Neuronal stem cell (in vitro differentiated cells): ENCODE measurements around the gene SYNGR2.

Experiments
- DNase-seq: peaks from one replicate; pipeline ENCODE4 v3.0.0-alpha.2; 2013; ENCODE audit warnings: low spot score
- H2AFZ ChIP-seq: one replicate; pipeline ENCODE4 v1.6.1; 2013; ENCODE audit warnings: mild to moderate bottlenecking, low read length, inconsistent platforms
- H2AK5ac ChIP-seq: 2 replicates; pipeline ENCODE4 v1.6.1; 2013; ENCODE audit warnings: low read depth, mild to moderate bottlenecking, inconsistent platforms, low read length, moderate library complexity, mixed read lengths
- H2BK120ac ChIP-seq: 2 replicates; pipeline ENCODE4 v1.6.1; 2013; ENCODE audit warnings: low read depth, mild to moderate bottlenecking, inconsistent platforms, low read length, moderate library complexity, mixed read lengths
- H2BK12ac ChIP-seq: one replicate; pipeline ENCODE4 v1.6.1; 2013; ENCODE audit warnings: low read length, inconsistent platforms
- H2BK15ac ChIP-seq: 2 replicates; pipeline ENCODE4 v1.6.1; 2013; ENCODE audit warnings: mild to moderate bottlenecking, low read length, inconsistent platforms, mixed read lengths
- H2BK5ac ChIP-seq: one replicate; pipeline ENCODE4 v1.6.1; 2013; ENCODE audit warnings: inconsistent platforms, mild to moderate bottlenecking, low read length, moderate library complexity
- H3K14ac ChIP-seq: one replicate; pipeline ENCODE4 v1.6.1; 2013; ENCODE audit warnings: low read length, inconsistent platforms
- H3K18ac ChIP-seq: 2 replicates; pipeline ENCODE4 v1.6.1; 2013; ENCODE audit warnings: low read length, inconsistent platforms
- H3K23ac ChIP-seq: 2 replicates; pipeline ENCODE4 v1.6.1; 2013; ENCODE audit warnings: low read depth, mild to moderate bottlenecking, mixed read lengths, low read length, inconsistent platforms; ENCODE audit not compliant: poor library complexity
- H3K27ac ChIP-seq: replicated peaks from 3 replicates; pipeline ENCODE4 v1.5.1; 2013; ENCODE audit warnings: low read length, inconsistent platforms
- H3K27me3 ChIP-seq, 3 experiments: 2 replicates each; pipeline ENCODE4 v1.6.1; 2013; ENCODE audit warnings: low read length in 3 of 3, mild to moderate bottlenecking in 2 of 3, inconsistent platforms in 1 of 3, low read depth in 1 of 3, mixed read lengths in 1 of 3, moderate library complexity in 1 of 3; ENCODE audit not compliant: control insufficient read depth in 3 of 3, insufficient read depth in 3 of 3
- H3K36me3 ChIP-seq, 2 donors: replicated peaks in 1 of 2; 2 replicates each; pipeline ENCODE4 v1.6.1; 2013; ENCODE audit warnings: low read length in 2 of 2; ENCODE audit not compliant: control insufficient read depth in 2 of 2, insufficient read depth in 2 of 2
- H3K4ac ChIP-seq: 2 replicates; pipeline ENCODE4 v1.6.1; 2013; ENCODE audit warnings: inconsistent platforms, mild to moderate bottlenecking, low read length, moderate library complexity
- H3K4me1 ChIP-seq, 2 donors: 1 replicate in 1 of 2; 2 replicates in 1 of 2; pipeline ENCODE4 v1.6.1; 2013; ENCODE audit warnings: low read length in 2 of 2, low read depth in 1 of 2; ENCODE audit not compliant: control insufficient read depth in 2 of 2, insufficient read depth in 1 of 2
- H3K4me2 ChIP-seq: one replicate; pipeline ENCODE4 v1.6.1; 2013; ENCODE audit warnings: mild to moderate bottlenecking, low read length, inconsistent platforms; ENCODE audit not compliant: insufficient read depth, poor library complexity, severe bottlenecking
- H3K4me3 ChIP-seq, 2 donors: 2 replicates each; pipeline ENCODE4 v1.5.1; 2013; ENCODE audit warnings: low read length in 2 of 2, mild to moderate bottlenecking in 2 of 2, inconsistent platforms in 1 of 2, moderate library complexity in 1 of 2
- H3K79me1 ChIP-seq: one replicate; pipeline ENCODE4 v1.6.1; 2013; ENCODE audit warnings: low read depth, mild to moderate bottlenecking, inconsistent platforms, low read length, moderate library complexity
- H3K9ac ChIP-seq: one replicate; pipeline ENCODE4 v1.6.1; 2013; ENCODE audit warnings: mild to moderate bottlenecking, low read depth, low read length, inconsistent platforms; ENCODE audit not compliant: poor library complexity
- H3K9me3 ChIP-seq, 2 donors: replicated peaks in 1 of 2; 2 replicates each; pipeline versions ENCODE3 to v1.6.1; 2013; ENCODE audit warnings: low read length in 2 of 2, mild to moderate bottlenecking in 2 of 2, inconsistent platforms in 1 of 2, low read depth in 1 of 2, mixed read lengths in 1 of 2, moderate library complexity in 1 of 2; ENCODE audit not compliant: control insufficient read depth in 2 of 2, insufficient read depth in 1 of 2
- H4K8ac ChIP-seq: one replicate; pipeline ENCODE4 v1.6.1; 2013; ENCODE audit warnings: low read depth, mild to moderate bottlenecking, inconsistent platforms, low read length, moderate library complexity
- H4K91ac ChIP-seq: one replicate; pipeline ENCODE4 v1.6.1; 2013; ENCODE audit warnings: low read length, low read depth, mild to moderate bottlenecking, inconsistent platforms; ENCODE audit not compliant: poor library complexity
- WGBS, 2 donors: extraction: QIAGEN DNeasy Blood & Tissue Kit; methylation state at CpG; one replicate each; pipeline ENCODE4 v1.1.7; 2013; ENCODE audit warnings: missing lambda C conversion rate in 2 of 2, mixed read lengths in 1 of 2; ENCODE audit not compliant: insufficient read length in 2 of 2, insufficient replicate concordance in 1 of 2; ENCODE audit errors: extremely low coverage in 2 of 2; 5-methylcytosine and 5-hydroxymethylcytosine counted together

Gene SYNGR2

DNA sequence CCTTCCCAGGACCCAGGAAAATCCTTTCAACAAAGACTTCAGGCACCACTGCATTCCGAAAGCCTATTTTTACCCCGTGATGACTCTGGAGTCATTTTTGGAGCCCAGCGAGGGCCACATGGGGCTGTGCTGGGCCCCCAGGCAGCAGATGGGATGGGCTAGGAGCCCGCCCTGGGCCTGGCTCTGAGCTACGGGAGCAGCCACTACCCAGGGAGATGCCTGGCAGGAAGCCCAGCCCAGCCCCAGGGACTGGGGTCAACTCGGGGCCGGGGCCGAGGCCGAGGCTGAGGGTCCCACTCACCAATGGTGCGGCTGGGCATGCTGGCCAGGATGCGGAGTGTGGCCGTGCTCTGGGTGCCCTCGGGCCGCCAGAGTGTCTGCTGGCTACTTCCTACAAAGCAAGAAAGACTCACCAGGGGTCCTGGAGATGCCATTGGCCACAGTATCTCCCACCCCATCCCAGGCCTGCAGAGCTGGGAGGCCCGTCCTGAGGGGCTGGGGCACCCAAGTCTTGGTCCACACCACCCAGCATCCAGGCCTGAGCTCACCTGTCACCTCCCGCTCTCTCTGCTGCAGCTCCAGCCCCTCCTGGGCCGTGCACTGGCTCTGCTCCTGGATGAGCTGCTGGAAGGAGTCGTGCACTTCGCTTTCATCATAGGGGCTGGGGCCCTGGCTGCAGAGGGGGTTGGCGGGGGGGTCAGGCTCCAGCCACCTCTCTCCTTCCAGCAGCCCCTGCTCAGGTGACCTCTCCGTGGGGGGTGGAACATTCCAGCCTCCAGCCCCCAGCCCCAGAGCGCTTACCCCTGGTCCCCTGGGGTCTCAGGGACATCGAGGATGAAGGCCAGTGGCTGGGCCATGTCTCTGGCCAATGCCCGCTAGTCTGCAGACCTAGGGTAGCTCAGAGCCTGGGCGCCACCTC is 42.1 kb upstream of the SYNGR2 start:
- H3K79me1 ChIP-seq = peaks cover 7% of the 10 kb centered on the region
- no peak overlapping the region for H3K18ac ChIP-seq
- no peak for DNase-seq
- H3K14ac ChIP-seq = peak overlapping the region; percentile 71
- no CpG with 5 or more reads among the region's 25 CpGs for WGBS, 2 donors
- peak overlapping the region; percentile 91 for H3K23ac ChIP-seq
- no peak overlapping the region for H3K9ac ChIP-seq
- no peak overlapping the region for H3K4me2 ChIP-seq
- no peaks in the 10 kb centered on the region for H3K9me3 ChIP-seq
- no peak overlapping the region for H3K4me3 ChIP-seq
- H3K36me3 ChIP-seq = peaks cover 0 to 6% of the 10 kb centered on the region in 2 donors
- H3K27me3 ChIP-seq = peaks cover 0 to 27% (median 0%) of the 10 kb centered on the region in 3 experiments
- H3K4ac ChIP-seq = no peak overlapping the region
- peak overlapping the region; percentile 98 for H2AK5ac ChIP-seq
- peak overlapping the region; percentile 90 for H2BK5ac ChIP-seq
- no peak overlapping the region for H4K91ac ChIP-seq
- peaks cover 15 to 28% of the 10 kb centered on the region in 2 donors for H3K4me1 ChIP-seq
- H2BK15ac ChIP-seq = no peak overlapping the region
- peak overlapping the region; percentile 22 for H2BK12ac ChIP-seq
- H2BK120ac ChIP-seq = no peak overlapping the region
- H3K27ac ChIP-seq = no peak overlapping the region
- no peak overlapping the region for H4K8ac ChIP-seq
- no peak overlapping the region for H2AFZ ChIP-seq

DNA sequence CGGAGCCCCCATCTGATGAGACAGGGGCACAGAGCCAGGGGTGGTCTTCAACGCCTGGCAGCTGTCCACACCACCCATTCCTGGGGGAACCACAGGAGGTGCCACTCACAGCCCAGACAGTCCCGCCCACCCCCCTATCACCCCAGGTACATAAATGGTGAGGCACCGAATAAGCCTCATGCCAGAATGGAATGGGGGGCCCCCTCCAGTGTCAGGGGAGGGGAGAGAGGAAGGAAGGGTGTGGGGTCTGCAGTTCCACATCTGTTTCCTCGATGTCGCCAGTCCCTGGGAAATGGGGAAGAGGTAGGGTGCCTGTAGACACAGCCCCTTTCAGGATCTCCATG is 41.5 kb upstream of the SYNGR2 start:
- H2BK15ac ChIP-seq = no peak overlapping the region
- no peak for DNase-seq
- H4K91ac ChIP-seq = no peak overlapping the region
- peaks cover 0 to 33% (median 0%) of the 10 kb centered on the region in 3 experiments for H3K27me3 ChIP-seq
- H3K79me1 ChIP-seq = peaks cover 10% of the 10 kb centered on the region
- no peak overlapping the region for H3K18ac ChIP-seq
- no peaks in the 10 kb centered on the region for H3K9me3 ChIP-seq
- peaks cover 0 to 6% of the 10 kb centered on the region in 2 donors for H3K36me3 ChIP-seq
- no CpG with 5 or more reads among the region's 6 CpGs for WGBS, 2 donors
- H3K4me3 ChIP-seq = no peak overlapping the region
- peak overlapping the region; percentile 81 for H2AK5ac ChIP-seq
- H2BK12ac ChIP-seq = no peak overlapping the region
- no peak overlapping the region for H3K27ac ChIP-seq
- no peak overlapping the region for H4K8ac ChIP-seq
- no peak overlapping the region for H2AFZ ChIP-seq
- peak overlapping the region; percentile 94 for H3K4me2 ChIP-seq
- no peak overlapping the region for H3K14ac ChIP-seq
- peaks cover 15 to 28% of the 10 kb centered on the region in 2 donors for H3K4me1 ChIP-seq
- H3K9ac ChIP-seq = no peak overlapping the region
- H2BK120ac ChIP-seq = no peak overlapping the region
- no peak overlapping the region for H3K4ac ChIP-seq
- no peak overlapping the region for H2BK5ac ChIP-seq
- no peak overlapping the region for H3K23ac ChIP-seq

DNA sequence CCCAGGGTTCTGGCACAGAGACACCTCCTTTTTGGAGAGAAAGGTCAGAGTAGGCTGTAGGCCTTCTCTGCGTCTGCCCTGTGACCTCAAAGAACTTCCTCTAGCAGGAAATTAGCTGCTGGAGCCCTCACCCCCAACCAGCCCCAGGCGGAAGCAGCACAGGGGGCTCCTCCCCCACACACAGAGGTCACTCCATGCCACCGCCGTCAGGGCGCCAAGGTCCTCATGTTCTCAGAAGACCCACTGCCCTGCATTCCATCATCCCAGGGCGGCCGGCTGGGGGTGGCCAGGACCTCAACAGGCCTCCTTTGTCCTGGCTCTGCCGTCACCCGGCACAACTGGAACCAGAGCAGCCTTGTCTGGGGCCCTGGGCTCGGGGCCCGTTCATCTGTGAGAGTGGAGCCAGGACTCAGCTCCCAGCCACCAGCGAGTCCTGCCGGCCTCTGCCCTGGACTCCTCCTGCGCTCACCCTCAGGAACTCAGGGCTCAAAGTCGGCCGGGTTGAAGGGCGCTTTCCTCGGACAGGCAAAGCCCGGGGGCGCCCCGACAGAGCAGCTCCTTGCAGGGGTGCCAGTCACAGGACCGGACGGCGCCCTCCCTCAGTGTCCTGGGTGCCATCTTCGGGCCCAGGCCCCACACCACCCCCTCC is 41.0 kb upstream of the SYNGR2 start:
- peak overlapping the region; percentile 44 for H3K9ac ChIP-seq

More for the DNA sequence above, 41.0 kb upstream of the SYNGR2 start:
- WGBS, 2 donors = no CpG with 5 or more reads among the region's 25 CpGs
- peak overlapping the region; percentile 91 for H2BK120ac ChIP-seq
- H3K36me3 ChIP-seq = peaks cover 0 to 6% of the 10 kb centered on the region in 2 donors
- peaks cover 16 to 28% of the 10 kb centered on the region in 2 donors for H3K4me1 ChIP-seq
- H3K27me3 ChIP-seq = peaks cover 2 to 38% (median 2%) of the 10 kb centered on the region in 3 experiments
- peak overlapping the region; percentile 56 to 79 for H3K4me3 ChIP-seq
- H2BK15ac ChIP-seq = peak overlapping the region; percentile 93
- no peak overlapping the region for H4K8ac ChIP-seq
- H3K14ac ChIP-seq = peak overlapping the region; percentile 71
- H3K4me2 ChIP-seq = peak overlapping the region; percentile 94
- H3K79me1 ChIP-seq = peaks cover 10% of the 10 kb centered on the region
- no peak overlapping the region for H4K91ac ChIP-seq
- no peak overlapping the region for H2BK5ac ChIP-seq
- H3K23ac ChIP-seq = peak overlapping the region; percentile 85
- peak overlapping the region; percentile 97 for H2AFZ ChIP-seq
- H3K9me3 ChIP-seq = no peaks in the 10 kb centered on the region
- peak overlapping the region; percentile 90 for H3K18ac ChIP-seq
- no peak overlapping the region for H2BK12ac ChIP-seq
- H3K4ac ChIP-seq = no peak overlapping the region
- peak overlapping the region; percentile 41 for H2AK5ac ChIP-seq
- H3K27ac ChIP-seq = no peak overlapping the region
- no peak for DNase-seq
